Astrocyte (in vitro differentiated cells and primary cell): ENCODE data around the gene PTPRD. TPM values are rescaled to one million over a fixed set of nuclear protein-coding genes. Genes with fewer than 3 reads are reported as not detected.

Experiments used
- DNase-seq: peaks from one replicate; pipeline ENCODE4 v3.0.0-alpha.2; 2010; ENCODE audit warnings: low read depth
- FAIRE-seq: peaks from 2 replicates; lab custom pipeline; 2011; peaks lifted over from hg19 to GRCh38; lab: Jason Lieb, UNC
- H2AFZ ChIP-seq: 2 replicates; pipeline ENCODE4 v1.6.0; 2012; ENCODE audit warnings: low read depth, low read length, inconsistent platforms
- H3K27ac ChIP-seq: 2 replicates; pipeline ENCODE4 v1.5.1; 2011; ENCODE audit warnings: low read depth, low read length, inconsistent platforms
- H3K27me3 ChIP-seq: 2 replicates; pipeline ENCODE4 v1.6.0; 2011; ENCODE audit warnings: low read length, inconsistent platforms; ENCODE audit not compliant: insufficient read depth
- H3K36me3 ChIP-seq: 2 replicates; pipeline ENCODE4 v1.5.1; 2011; ENCODE audit warnings: low read length, inconsistent platforms; ENCODE audit not compliant: insufficient read depth
- H3K4me1 ChIP-seq: 2 replicates; pipeline ENCODE4 v1.5.1; 2011; ENCODE audit warnings: low read length, inconsistent platforms; ENCODE audit not compliant: insufficient read depth
- H3K4me2 ChIP-seq: 2 replicates; pipeline ENCODE4 v1.6.0; 2012; ENCODE audit warnings: low read length, inconsistent platforms
- H3K4me3 ChIP-seq: 2 replicates; pipeline ENCODE4 v1.5.1; 2011; ENCODE audit warnings: low read depth, mild to moderate bottlenecking, low read length, inconsistent platforms; ENCODE audit not compliant: insufficient read depth
- H3K79me2 ChIP-seq: 2 replicates; pipeline ENCODE4 v1.6.0; 2012; ENCODE audit warnings: mild to moderate bottlenecking, low read length, inconsistent platforms; ENCODE audit not compliant: insufficient read depth
- H3K9ac ChIP-seq: 2 replicates; pipeline ENCODE4 v1.6.0; 2012; ENCODE audit warnings: mild to moderate bottlenecking, low read length, inconsistent platforms
- H3K9me3 ChIP-seq: 2 replicates; pipeline ENCODE4 v1.5.1; 2012; ENCODE audit warnings: low read depth, mild to moderate bottlenecking, low read length, inconsistent platforms; ENCODE audit not compliant: insufficient read depth
- H4K20me1 ChIP-seq: 2 replicates; pipeline ENCODE4 v1.6.0; 2012; ENCODE audit warnings: low read length, inconsistent platforms; ENCODE audit not compliant: insufficient read depth
- H3K27ac Mint-ChIP-seq: one replicate; pipeline ENCODE4 v1.8.0; 2021; ENCODE audit warnings: mild to moderate bottlenecking, mixed read lengths; ENCODE audit not compliant: unreplicated experiment
- H3K27me3 Mint-ChIP-seq: one replicate; pipeline ENCODE4 v1.8.0; 2021; ENCODE audit warnings: low read depth, mixed read lengths; ENCODE audit not compliant: unreplicated experiment
- H3K36me3 Mint-ChIP-seq: one replicate; pipeline ENCODE4 v1.8.0; 2021; ENCODE audit warnings: low read depth, mixed read lengths; ENCODE audit not compliant: unreplicated experiment
- H3K4me1 Mint-ChIP-seq: one replicate; pipeline ENCODE4 v1.8.0; 2021; ENCODE audit warnings: low read depth, mixed read lengths; ENCODE audit not compliant: unreplicated experiment
- H3K4me3 Mint-ChIP-seq: one replicate; pipeline ENCODE4 v1.8.0; 2021; ENCODE audit warnings: mild to moderate bottlenecking, moderate library complexity, mixed read lengths; ENCODE audit not compliant: unreplicated experiment
- H3K9me3 Mint-ChIP-seq: one replicate; pipeline ENCODE4 v1.8.0; 2021; ENCODE audit warnings: mild to moderate bottlenecking, mixed read lengths; ENCODE audit not compliant: unreplicated experiment
- CTCF ChIP-seq: IDR thresholded peaks from 2 replicates; pipeline ENCODE4 v1.5.1; 2011; ENCODE audit warnings: low read depth, mild to moderate bottlenecking, inconsistent platforms, low read length, moderate library complexity; ENCODE audit not compliant: insufficient read depth
- EZH2 ChIP-seq: IDR thresholded peaks from 2 replicates; pipeline ENCODE4 v1.6.1; 2012; ENCODE audit warnings: mild to moderate bottlenecking, low read length, inconsistent platforms; ENCODE audit not compliant: insufficient read depth
- total RNA-seq: library from RNA; stranded (reverse); gene quantifications from 2 replicates; pipeline ENCODE4 v1.2.1, GENCODE V29; 2021

PTPRD gene
- total RNA-seq, 1 donor from 2014 or later, result 88.1 TPM

- no peak overlapping the region for H2AFZ ChIP-seq
- Mint-ChIP-seq H3K9me3 (no peaks in the 10 kb centered on the region), H3K4me1 (no peaks in the 10 kb centered on the region), H3K4me3 (no peak overlapping the region), H3K27ac (no peak overlapping the region), H3K27me3 (no peaks in the 10 kb centered on the region), H3K36me3 (no peaks in the 10 kb centered on the region)
- H3K36me3 ChIP-seq, result no peaks in the 10 kb centered on the region
- no peaks in the 10 kb centered on the region for H3K4me1 ChIP-seq
- H3K4me3 ChIP-seq, result no peak overlapping the region
- H3K9ac ChIP-seq, result no peak overlapping the region
- TF ChIP-seq EZH2 (no peak), CTCF (no peak)
- FAIRE-seq (no peak), DNase-seq (no peak)
- no peaks in the 10 kb centered on the region for H3K79me2 ChIP-seq
- no peak overlapping the region for H3K4me2 ChIP-seq
- no peaks in the 10 kb centered on the region for H4K20me1 ChIP-seq
- no peaks in the 10 kb centered on the region for H3K27me3 ChIP-seq
- no peaks in the 10 kb centered on the region for H3K9me3 ChIP-seq
- H3K27ac ChIP-seq, result no peak overlapping the region
Observed at GRCh38 chr9:10005206-10005605, 607.6 kb downstream of the PTPRD start.

- DNase-seq, result no peak
- no peaks in the 10 kb centered on the region for H4K20me1 ChIP-seq
- no peak overlapping the region for H3K27ac Mint-ChIP-seq
- H3K27ac ChIP-seq, result no peak overlapping the region
- TF ChIP-seq EZH2, result no peak
- no peak for TF ChIP-seq CTCF
- no peaks in the 10 kb centered on the region for H3K4me1 ChIP-seq
- no peaks in the 10 kb centered on the region for H3K27me3 ChIP-seq
- no peaks in the 10 kb centered on the region for H3K27me3 Mint-ChIP-seq
- no peaks in the 10 kb centered on the region for H3K9me3 Mint-ChIP-seq
- FAIRE-seq, result no peak
- H3K9ac ChIP-seq, result no peak overlapping the region
- H3K79me2 ChIP-seq, result no peaks in the 10 kb centered on the region
- H3K4me3 Mint-ChIP-seq, result no peak overlapping the region
- H3K36me3 Mint-ChIP-seq, result no peaks in the 10 kb centered on the region
- H2AFZ ChIP-seq, result no peak overlapping the region
- no peaks in the 10 kb centered on the region for H3K9me3 ChIP-seq
- no peak overlapping the region for H3K4me3 ChIP-seq
- H3K4me2 ChIP-seq, result no peak overlapping the region
- no peaks in the 10 kb centered on the region for H3K36me3 ChIP-seq
- no peaks in the 10 kb centered on the region for H3K4me1 Mint-ChIP-seq
Observed at GRCh38 chr9:10003047-10003446, 609.8 kb downstream of the PTPRD start.

- H3K4me3 Mint-ChIP-seq, result no peak overlapping the region
- no peaks in the 10 kb centered on the region for H3K36me3 Mint-ChIP-seq
- no peaks in the 10 kb centered on the region for H4K20me1 ChIP-seq
- no peaks in the 10 kb centered on the region for H3K4me1 ChIP-seq
- no peak for TF ChIP-seq EZH2
- no peak for TF ChIP-seq CTCF
- DNase-seq, result no peak
- no peak overlapping the region for H3K27ac ChIP-seq
- H3K4me1 Mint-ChIP-seq, result no peaks in the 10 kb centered on the region
- H3K27me3 ChIP-seq, result no peaks in the 10 kb centered on the region
- no peak for FAIRE-seq
- H3K27me3 Mint-ChIP-seq, result no peaks in the 10 kb centered on the region
- no peak overlapping the region for H2AFZ ChIP-seq
- no peaks in the 10 kb centered on the region for H3K79me2 ChIP-seq
- H3K9me3 ChIP-seq, result no peaks in the 10 kb centered on the region
- no peak overlapping the region for H3K4me2 ChIP-seq
- no peaks in the 10 kb centered on the region for H3K9me3 Mint-ChIP-seq
- no peak overlapping the region for H3K9ac ChIP-seq
- no peak overlapping the region for H3K4me3 ChIP-seq
- no peaks in the 10 kb centered on the region for H3K36me3 ChIP-seq
- H3K27ac Mint-ChIP-seq, result no peak overlapping the region
Observed at GRCh38 chr9:10000669-10001068, 612.1 kb downstream of the PTPRD start.
